NOMO-1 treated with DMSO at 0.1 percent for 48 hours (cell line): Measurements from ENCODE around the gene ZNF302.
"Not testable (repeated sequence)": the region's sequence is repeated elsewhere in the genome, so short reads cannot be mapped to it uniquely, and the experiment has no call there.

Source experiments
- DNase-seq: peaks from one replicate; lab custom pipeline; 2025; ENCODE audit not compliant: unreplicated experiment; lab: John Stamatoyannopoulos, UW

Gene ZNF302

GRCh38 chr19:34671972-34672371 lies 5.5 kb upstream of the ZNF302 start:
- DNase-seq: no peak

GRCh38 chr19:34673590-34673989 lies 3.9 kb upstream of the ZNF302 start:
- no peak for DNase-seq

- no peak for DNase-seq
Measured at GRCh38 chr19:34675250-34675649, 2.2 kb upstream of the ZNF302 start.

- no peak for DNase-seq
Measured at GRCh38 chr19:34675919-34676318, 1.6 kb upstream of the ZNF302 start.

GRCh38 chr19:34676697-34677385 lies 637 bp upstream of the ZNF302 start, which contains the start of gene SCGB2B2:
SCGB2B2 (minus strand) TSS chr19:34677159; CDS start chr19:34594563, 82,596 bp downstream.
- DNase-seq: peak; percentile 94

GRCh38 chr19:34678085-34678412 lies 571 bp downstream of the ZNF302 start:
- no peak for DNase-seq

- DNase-seq: no peak
Measured at GRCh38 chr19:34678421-34678820, 943 bp downstream of the ZNF302 start.

GRCh38 chr19:34681478-34681877 lies 4.0 kb downstream of the ZNF302 start:
- DNase-seq: no peak

- not testable (repeated sequence) for DNase-seq
Measured at GRCh38 chr19:34685266-34685665, 7.8 kb downstream of the ZNF302 start.

GRCh38 chr19:34686455-34686854 lies 9.0 kb downstream of the ZNF302 start:
- no peak for DNase-seq

GRCh38 chr19:34687348-34687747 lies 9.9 kb downstream of the ZNF302 start:
- no peak for DNase-seq

- no peak for DNase-seq
Measured at GRCh38 chr19:34688592-34688991, 11.1 kb downstream of the ZNF302 start.

- no peak for DNase-seq
Measured at GRCh38 chr19:34690372-34690771, 12.9 kb downstream of the ZNF302 start.

- no peak for DNase-seq
Measured at GRCh38 chr19:34692549-34692948, 15.1 kb downstream of the ZNF302 start.

GRCh38 chr19:34707661-34708060 lies 30.2 kb downstream of the ZNF302 start:
- no peak for DNase-seq

GRCh38 chr19:34711890-34712289 lies 34.4 kb downstream of the ZNF302 start:
- no peak for DNase-seq

GRCh38 chr19:34712395-34713261 lies 35.1 kb downstream of the ZNF302 start:
- peak; percentile 61 for DNase-seq

- DNase-seq: no peak
Measured at GRCh38 chr19:34713262-34713637, 35.8 kb downstream of the ZNF302 start.

- no peak for DNase-seq
Measured at GRCh38 chr19:34715357-34715756, 37.9 kb downstream of the ZNF302 start.

GRCh38 chr19:34722353-34722752 lies 44.9 kb downstream of the ZNF302 start:
- DNase-seq: no peak

- DNase-seq: no peak
Measured at GRCh38 chr19:34725400-34725799, 47.9 kb downstream of the ZNF302 start.
